DOHH2 (cell line): ENCODE data around the gene SH3RF3.

ENCODE experiments used
- H3F3A ChIP-seq: fragments of 200-600 bp; sonication (generic), shearing (Covaris generic); 2 replicates; pipeline ENCODE4 v1.6.0; 2016; ENCODE audit warnings: antibody characterized with exemption, mild to moderate bottlenecking; ENCODE audit not compliant: control insufficient read depth, insufficient read depth
- H3K27ac ChIP-seq: fragments of 200-600 bp; sonication (generic); 2 replicates; pipeline ENCODE4 v1.5.1; 2014; ENCODE audit warnings: low read depth, mild to moderate bottlenecking, low read length, moderate library complexity
- H3K27me3 ChIP-seq: fragments of 200-600 bp; sonication (generic); 2 replicates; pipeline ENCODE4 v1.6.1; 2014; ENCODE audit warnings: mild to moderate bottlenecking, low read length, mixed read lengths; ENCODE audit not compliant: control insufficient read depth
- H3K36me3 ChIP-seq: fragments of 200-600 bp; sonication (generic); 2 replicates; pipeline ENCODE4 v1.6.1; 2014; ENCODE audit warnings: mild to moderate bottlenecking, low read length, moderate library complexity, mixed read lengths; ENCODE audit not compliant: control insufficient read depth
- H3K4me1 ChIP-seq: fragments of 200-600 bp; sonication (generic); 2 replicates; pipeline ENCODE4 v1.6.1; 2014; ENCODE audit warnings: mild to moderate bottlenecking, low read length, mixed read lengths; ENCODE audit not compliant: control insufficient read depth
- H3K4me2 ChIP-seq: fragments of 200-600 bp; sonication (generic); 2 replicates; pipeline ENCODE4 v1.6.0; 2014; ENCODE audit warnings: mild to moderate bottlenecking, low read length, moderate library complexity
- H3K4me3 ChIP-seq: fragments of 200-600 bp; sonication (generic); 2 replicates; pipeline ENCODE4 v1.5.1; 2014; ENCODE audit warnings: mild to moderate bottlenecking, low read length, mixed read lengths
- H3K79me2 ChIP-seq: fragments of 200-600 bp; sonication (generic); 2 replicates; pipeline ENCODE4 v1.6.1; 2014; ENCODE audit warnings: mild to moderate bottlenecking, low read length, mixed read lengths; ENCODE audit not compliant: control insufficient read depth
- H3K9me2 ChIP-seq: fragments of 200-600 bp; sonication (generic); replicated peaks from 2 replicates; pipeline ENCODE4 v1.6.1; 2014; ENCODE audit warnings: mild to moderate bottlenecking, low read length, mixed read lengths; ENCODE audit not compliant: control insufficient read depth
- H3K9me3 ChIP-seq: fragments of 200-600 bp; sonication (generic); 2 replicates; pipeline ENCODE4 v1.6.1; 2014; ENCODE audit warnings: antibody characterized with exemption, low read length, mixed read lengths; ENCODE audit not compliant: control insufficient read depth, insufficient read depth
- H4K20me1 ChIP-seq: fragments of 200-600 bp; sonication (generic); 2 replicates; pipeline ENCODE4 v1.6.0; 2014; ENCODE audit warnings: low read depth, mild to moderate bottlenecking, antibody characterized with exemption, low read length, moderate library complexity; ENCODE audit not compliant: control insufficient read depth, insufficient read depth
- CTCF ChIP-seq: fragments of 200-600 bp; sonication (generic); IDR thresholded peaks from one replicate; pipeline ENCODE4 v1.5.1; 2014; ENCODE audit warnings: antibody characterized with exemption, mild to moderate bottlenecking, low read depth, low read length; ENCODE audit not compliant: poor library complexity, severe bottlenecking
- EZH2phosphoT487 ChIP-seq: fragments of 200-600 bp; sonication (generic); IDR thresholded peaks from 2 replicates; pipeline ENCODE4 v1.6.1; 2017; ENCODE audit warnings: borderline replicate concordance, mild to moderate bottlenecking, antibody characterized with exemption, low read length, moderate library complexity, mixed read lengths

The SH3RF3 gene

DNA sequence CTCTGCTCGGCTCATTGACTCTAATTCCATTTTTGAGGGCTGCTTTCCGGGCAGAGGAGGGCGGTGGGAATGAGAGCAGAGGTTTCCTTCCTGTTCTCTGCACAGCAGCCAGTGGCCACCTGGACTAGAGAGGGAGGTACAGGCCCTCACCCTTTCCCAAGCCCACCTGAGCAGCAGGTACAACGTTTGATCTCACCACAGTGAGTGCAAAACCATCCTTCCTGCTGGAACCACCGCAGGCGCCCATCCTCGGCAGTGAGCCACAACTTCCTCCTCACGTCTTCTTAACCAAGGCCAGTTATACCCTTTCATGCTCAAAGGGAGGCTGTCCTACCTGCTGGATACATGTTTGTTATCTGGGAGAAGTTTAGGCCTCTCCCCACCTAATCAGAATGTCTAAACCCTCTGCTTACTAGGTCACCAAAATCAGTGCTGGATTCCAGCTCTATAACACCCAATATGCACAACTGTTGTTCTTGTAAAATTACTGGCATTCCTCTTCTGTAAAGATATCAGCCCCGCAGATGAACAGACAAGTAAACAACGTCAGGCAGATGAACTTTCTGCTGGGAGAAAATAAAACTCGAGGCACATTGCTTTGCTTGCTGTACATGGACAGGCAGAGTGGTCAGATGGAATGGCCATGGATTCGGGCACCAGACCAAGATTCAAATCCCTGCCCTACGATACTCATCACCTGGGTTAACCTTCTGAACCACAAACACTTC is 191.4 kb downstream of the SH3RF3 start:
- Histone ChIP-seq H3K27me3 (no peaks in the 10 kb centered on the region), H3K4me2 (no peak overlapping the region), H3K36me3 (no peaks in the 10 kb centered on the region), H4K20me1 (no peaks in the 10 kb centered on the region), H3K9me3 (no peaks in the 10 kb centered on the region), H3F3A (no peaks in the 10 kb centered on the region), H3K4me1 (no peaks in the 10 kb centered on the region), H3K9me2 (no peaks in the 10 kb centered on the region), H3K27ac (no peak overlapping the region), H3K79me2 (no peaks in the 10 kb centered on the region), H3K4me3 (no peak overlapping the region)
- TF ChIP-seq EZH2phosphoT487 (no peak), CTCF (no peak)

- Histone ChIP-seq H3K9me3 (no peaks in the 10 kb centered on the region), H3K9me2 (no peaks in the 10 kb centered on the region), H3K4me3 (no peak overlapping the region), H4K20me1 (no peaks in the 10 kb centered on the region), H3K79me2 (no peaks in the 10 kb centered on the region), H3K4me1 (no peaks in the 10 kb centered on the region), H3F3A (no peaks in the 10 kb centered on the region), H3K4me2 (no peak overlapping the region), H3K36me3 (no peaks in the 10 kb centered on the region), H3K27ac (no peak overlapping the region), H3K27me3 (no peaks in the 10 kb centered on the region)
- no peak for TF ChIP-seq EZH2phosphoT487
- TF ChIP-seq CTCF: no peak
Observed at GRCh38 chr2:109321570-109321969, 192.6 kb downstream of the SH3RF3 start.

DNA sequence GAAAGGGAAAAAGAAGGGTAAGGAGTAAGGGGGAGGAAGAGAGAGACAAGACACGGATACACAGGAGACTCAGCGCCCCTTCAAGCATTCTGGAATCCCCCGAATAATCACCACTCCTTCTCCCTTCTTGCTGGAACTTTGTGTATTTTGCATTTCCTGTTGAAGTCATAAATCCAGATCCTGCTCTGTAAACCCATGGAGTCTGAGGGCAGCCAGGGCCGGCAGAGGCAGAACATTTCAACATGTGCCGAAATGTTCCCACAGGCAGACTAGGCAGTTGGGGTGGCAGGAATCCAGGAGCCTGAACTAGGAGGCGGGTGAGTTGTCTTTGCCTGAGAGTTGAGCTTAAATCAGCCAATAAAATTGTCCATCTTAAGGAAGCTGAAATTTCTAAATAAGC is 193.1 kb downstream of the SH3RF3 start:
- Histone ChIP-seq H3K9me3 (no peaks in the 10 kb centered on the region), H3F3A (no peaks in the 10 kb centered on the region), H3K36me3 (no peaks in the 10 kb centered on the region), H4K20me1 (no peaks in the 10 kb centered on the region), H3K4me3 (no peak overlapping the region), H3K27me3 (no peaks in the 10 kb centered on the region), H3K79me2 (no peaks in the 10 kb centered on the region), H3K9me2 (no peaks in the 10 kb centered on the region), H3K4me1 (no peaks in the 10 kb centered on the region), H3K27ac (no peak overlapping the region), H3K4me2 (no peak overlapping the region)
- TF ChIP-seq EZH2phosphoT487: no peak
- TF ChIP-seq CTCF: no peak
